ENCODE results near the gene MATCAP1. TPM values are rescaled to one million over a fixed set of nuclear protein-coding genes. Genes with fewer than 3 reads are reported as not detected.
A peak's percentile ranks its signal among the peaks of the same experiment; 100 is the strongest.

MATCAP1 gene
- total RNA-seq, 8 experiments from 2014 or later = 13.9 to 93.4 (median 55.0) TPM

- no peak for ATAC-seq (replicated peaks in 6 of 8)
- Histone ChIP-seq H3K4me1 (replicated peaks in 1 of 2) (no peaks in the 10 kb centered on the region), H3K27ac (no peak overlapping the region), H3K4me3 (no peak overlapping the region)
- 17 to 91% (median 78%) methylated on average over 1 to 12 of the region's 18 CpGs; no CpG with 5 or more reads in 1 of the 10 experiments for WGBS, 10 experiments
- in situ Hi-C loops (cut with MboI; ENCODE audit: low pct_unique_long_range_greater_than_20kb in 2 of 9, low sequenced_read_pairs in 9 of 9, unreplicated experiment in 9 of 9) = no loop called here
These were observed 33.1 kb upstream of the MATCAP1 start for GRCh38 chr16:67216612-67217490.

- WGBS, 10 experiments = 0 to 90% (median 54%) methylated on average over 1 to 3 of the region's 5 CpGs; no CpG with 5 or more reads in 4 of the 10 experiments
- H3K27ac ChIP-seq = no peak overlapping the region
- ATAC-seq (replicated peaks in 6 of 8) = peak in 3 of 8 experiments; percentile 79 to 95 (median 92)
These were observed 31.9 kb upstream of the MATCAP1 start for GRCh38 chr16:67215706-67216105.

GRCh38 chr16:67213197-67214019, 29.6 kb upstream of the MATCAP1 start:
- Histone ChIP-seq H3K4me1 (replicated peaks in 1 of 2) (no peaks in the 10 kb centered on the region), H3K4me3 (no peak overlapping the region), H3K27ac (no peak overlapping the region)
- no peak for ATAC-seq (replicated peaks in 6 of 8)
- in situ Hi-C loops (cut with MboI; ENCODE audit: low pct_unique_long_range_greater_than_20kb in 2 of 9, low sequenced_read_pairs in 9 of 9, unreplicated experiment in 9 of 9) = no loop called here
- WGBS, 10 experiments = 14 to 93% (median 73%) methylated on average over 1 to 6 of the region's 8 CpGs; no CpG with 5 or more reads in 2 of the 10 experiments

More at GRCh38 chr16:67215706-67216105, 31.9 kb upstream of the MATCAP1 start:
- in situ Hi-C loops (cut with MboI; ENCODE audit: low pct_unique_long_range_greater_than_20kb in 2 of 9, low sequenced_read_pairs in 9 of 9, unreplicated experiment in 9 of 9) = no loop called here
- Histone ChIP-seq H3K4me1 (replicated peaks in 1 of 2) (no peaks in the 10 kb centered on the region), H3K4me3 (no peak overlapping the region)

GRCh38 chr16:67212766-67213165, 29.0 kb upstream of the MATCAP1 start:
- no peak overlapping the region for H3K4me3 ChIP-seq
- no peaks in the 10 kb centered on the region for H3K4me1 ChIP-seq (replicated peaks in 1 of 2)
- ATAC-seq (replicated peaks in 6 of 8) = no peak
- H3K27ac ChIP-seq = no peak overlapping the region
- in situ Hi-C loops (cut with MboI; ENCODE audit: low pct_unique_long_range_greater_than_20kb in 2 of 9, low sequenced_read_pairs in 9 of 9, unreplicated experiment in 9 of 9) = no loop called here

GRCh38 chr16:67211674-67212073, 27.9 kb upstream of the MATCAP1 start:
- peak in 1 of 8 experiments; percentile 13 for ATAC-seq (replicated peaks in 6 of 8)

GRCh38 chr16:67210069-67210937, 26.5 kb upstream of the MATCAP1 start:
- peak in 2 of 8 experiments; percentile 1 to 6 for ATAC-seq (replicated peaks in 6 of 8)
- no peak overlapping the region for H3K27ac ChIP-seq
- H3K4me1 ChIP-seq (replicated peaks in 1 of 2) = no peaks in the 10 kb centered on the region
- in situ Hi-C loops (cut with MboI; ENCODE audit: low pct_unique_long_range_greater_than_20kb in 2 of 9, low sequenced_read_pairs in 9 of 9, unreplicated experiment in 9 of 9) = no loop called here
- no peak overlapping the region for H3K4me3 ChIP-seq
- 70 to 94% (median 80%) methylated on average over 2 to 6 of the region's 25 CpGs; no CpG with 5 or more reads in 7 of the 10 experiments for WGBS, 10 experiments

More at GRCh38 chr16:67211674-67212073, 27.9 kb upstream of the MATCAP1 start:
- WGBS, 10 experiments = 57 to 90% (median 79%) methylated on average over 1 to 5 of the region's 7 CpGs; no CpG with 5 or more reads in 6 of the 10 experiments
- no peak overlapping the region for H3K27ac ChIP-seq
- no peaks in the 10 kb centered on the region for H3K4me1 ChIP-seq (replicated peaks in 1 of 2)
- in situ Hi-C loops (cut with MboI; ENCODE audit: low pct_unique_long_range_greater_than_20kb in 2 of 9, low sequenced_read_pairs in 9 of 9, unreplicated experiment in 9 of 9) = no loop called here
- no peak overlapping the region for H3K4me3 ChIP-seq

GRCh38 chr16:67209565-67209964, 25.8 kb upstream of the MATCAP1 start:
- Histone ChIP-seq H3K4me1 (replicated peaks in 1 of 2) (no peaks in the 10 kb centered on the region), H3K27ac (no peak overlapping the region), H3K4me3 (no peak overlapping the region)
- WGBS, 10 experiments = 67 to 80% methylated on average over 1 of the region's 8 CpGs; no CpG with 5 or more reads in 8 of the 10 experiments
- in situ Hi-C loops (cut with MboI; ENCODE audit: low pct_unique_long_range_greater_than_20kb in 2 of 9, low sequenced_read_pairs in 9 of 9, unreplicated experiment in 9 of 9) = no loop called here
- no peak for ATAC-seq (replicated peaks in 6 of 8)

- no peak overlapping the region for H3K27ac ChIP-seq
- WGBS, 10 experiments = 93% methylated on average over 2 of the region's 11 CpGs; no CpG with 5 or more reads in 9 of the 10 experiments
- ATAC-seq (replicated peaks in 6 of 8) = no peak
- in situ Hi-C loops (cut with MboI; ENCODE audit: low pct_unique_long_range_greater_than_20kb in 2 of 9, low sequenced_read_pairs in 9 of 9, unreplicated experiment in 9 of 9) = no loop called here
- no peak overlapping the region for H3K4me3 ChIP-seq
- H3K4me1 ChIP-seq (replicated peaks in 1 of 2) = no peaks in the 10 kb centered on the region
These were observed 24.6 kb upstream of the MATCAP1 start for GRCh38 chr16:67208154-67208896.

- no peaks in the 10 kb centered on the region for H3K4me1 ChIP-seq (replicated peaks in 1 of 2)
- 80 to 89% (median 80%) methylated on average over 1 to 10 of the region's 21 CpGs; no CpG with 5 or more reads in 7 of the 10 experiments for WGBS, 10 experiments
- no peak overlapping the region for H3K27ac ChIP-seq
- peak in 7 of 8 experiments; percentile 2 to 81 (median 18) for ATAC-seq (replicated peaks in 6 of 8)
- no peak overlapping the region for H3K4me3 ChIP-seq
- in situ Hi-C loops (cut with MboI; ENCODE audit: low pct_unique_long_range_greater_than_20kb in 2 of 9, low sequenced_read_pairs in 9 of 9, unreplicated experiment in 9 of 9) = no loop called here
These were observed 23.7 kb upstream of the MATCAP1 start for GRCh38 chr16:67207249-67208091.

GRCh38 chr16:67206838-67207248, 23.1 kb upstream of the MATCAP1 start:
- in situ Hi-C loops (cut with MboI; ENCODE audit: low pct_unique_long_range_greater_than_20kb in 2 of 9, low sequenced_read_pairs in 9 of 9, unreplicated experiment in 9 of 9) = no loop called here
- no peaks in the 10 kb centered on the region for H3K4me1 ChIP-seq (replicated peaks in 1 of 2)
- no peak overlapping the region for H3K27ac ChIP-seq
- peak in 4 of 8 experiments; percentile 1 to 34 (median 24) for ATAC-seq (replicated peaks in 6 of 8)
- WGBS, 10 experiments = 100% methylated on average over 1 of the region's 3 CpGs; no CpG with 5 or more reads in 7 of the 10 experiments
- H3K4me3 ChIP-seq = no peak overlapping the region

- no peak for ATAC-seq (replicated peaks in 6 of 8)
- Histone ChIP-seq H3K4me3 (no peak overlapping the region), H3K27ac (no peak overlapping the region), H3K4me1 (replicated peaks in 1 of 2) (no peaks in the 10 kb centered on the region)
- in situ Hi-C loops (cut with MboI; ENCODE audit: low pct_unique_long_range_greater_than_20kb in 2 of 9, low sequenced_read_pairs in 9 of 9, unreplicated experiment in 9 of 9) = no loop called here
- 67 to 100% (median 97%) methylated on average over 1 to 5 of the region's 8 CpGs; no CpG with 5 or more reads in 2 of the 10 experiments for WGBS, 10 experiments
These were observed 22.5 kb upstream of the MATCAP1 start for GRCh38 chr16:67206129-67206837.
